Measurements from ENCODE around the gene EXT2. TPM values are rescaled to one million over a fixed set of nuclear protein-coding genes. Genes with fewer than 3 reads are reported as not detected.

Gene EXT2
- total and polyA plus RNA-seq, 7 donors: 11.0 to 23.5 (median 21.4) TPM

DNA sequence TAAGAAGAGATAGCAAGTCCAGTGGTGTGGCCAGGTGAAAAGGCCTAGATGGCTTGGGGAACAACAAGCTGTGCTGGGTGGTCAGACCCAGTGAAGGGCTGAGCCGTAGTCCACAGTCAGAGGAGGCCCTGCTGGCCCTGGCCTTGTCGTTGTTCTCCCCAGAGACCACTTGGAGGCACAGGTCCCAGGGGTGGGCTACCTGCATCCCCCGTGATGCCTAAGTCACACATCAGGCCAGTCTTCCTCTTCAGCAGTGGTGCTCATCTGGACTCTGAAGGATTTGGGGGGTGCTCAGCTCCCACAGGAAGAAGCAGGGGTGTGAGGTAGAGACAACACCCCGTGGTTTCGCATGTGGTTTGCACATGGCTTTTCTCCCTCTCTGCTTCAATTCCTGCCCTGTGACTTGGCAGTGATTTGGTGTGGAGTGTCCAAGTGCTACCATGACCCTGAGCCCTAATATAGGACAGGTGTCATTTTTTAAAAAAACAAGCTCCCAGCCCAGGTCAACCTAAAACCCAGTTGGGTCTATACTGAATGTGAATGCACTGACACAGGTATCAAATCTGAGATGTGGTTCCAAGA lies 163.5 kb downstream of the EXT2 start:
- ATAC-seq: peak in 1 of 4 donors; percentile 16

DNA sequence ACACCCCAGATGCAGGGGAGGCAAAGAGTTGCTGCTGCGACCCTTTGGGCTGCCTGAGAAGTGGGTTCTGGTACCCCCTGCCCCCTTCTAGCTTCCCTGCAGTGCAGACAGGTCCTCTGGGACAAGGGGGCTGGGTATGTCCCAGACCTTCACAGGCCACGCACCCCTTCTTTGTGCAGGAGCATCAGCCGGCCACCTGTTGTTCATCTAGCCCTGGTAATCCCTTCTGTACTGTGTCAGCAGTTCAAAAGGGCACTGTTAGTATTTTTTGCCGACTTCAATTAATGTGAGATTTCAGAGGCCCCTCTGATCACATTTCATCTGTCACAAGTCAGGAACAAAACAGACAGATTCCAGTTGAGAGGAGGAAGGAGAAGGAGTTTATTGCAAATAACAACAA lies 164.6 kb downstream of the EXT2 start:
- Histone ChIP-seq H3K27ac (no peak overlapping the region), H3K36me3 (ENCODE audit: insufficient read depth in 1 of 2, low read depth in 1 of 2) (no peaks in the 10 kb centered on the region), H3K9me3 (no peaks in the 10 kb centered on the region), H3K27me3 (ENCODE audit: insufficient read depth in 3 of 3, low read length in 2 of 3) (no peaks in the 10 kb centered on the region), H3K4me3 (no peak overlapping the region), H3K4me1 (peaks cover 12% of the 10 kb centered on the region)
- WGBS, 3 donors: 21 to 40% (median 27%) methylated on average over 4 of the region's 4 CpGs
- peak in 2 of 4 donors; percentile 48 to 53 for ATAC-seq
- TF ChIP-seq, protein P1, sequence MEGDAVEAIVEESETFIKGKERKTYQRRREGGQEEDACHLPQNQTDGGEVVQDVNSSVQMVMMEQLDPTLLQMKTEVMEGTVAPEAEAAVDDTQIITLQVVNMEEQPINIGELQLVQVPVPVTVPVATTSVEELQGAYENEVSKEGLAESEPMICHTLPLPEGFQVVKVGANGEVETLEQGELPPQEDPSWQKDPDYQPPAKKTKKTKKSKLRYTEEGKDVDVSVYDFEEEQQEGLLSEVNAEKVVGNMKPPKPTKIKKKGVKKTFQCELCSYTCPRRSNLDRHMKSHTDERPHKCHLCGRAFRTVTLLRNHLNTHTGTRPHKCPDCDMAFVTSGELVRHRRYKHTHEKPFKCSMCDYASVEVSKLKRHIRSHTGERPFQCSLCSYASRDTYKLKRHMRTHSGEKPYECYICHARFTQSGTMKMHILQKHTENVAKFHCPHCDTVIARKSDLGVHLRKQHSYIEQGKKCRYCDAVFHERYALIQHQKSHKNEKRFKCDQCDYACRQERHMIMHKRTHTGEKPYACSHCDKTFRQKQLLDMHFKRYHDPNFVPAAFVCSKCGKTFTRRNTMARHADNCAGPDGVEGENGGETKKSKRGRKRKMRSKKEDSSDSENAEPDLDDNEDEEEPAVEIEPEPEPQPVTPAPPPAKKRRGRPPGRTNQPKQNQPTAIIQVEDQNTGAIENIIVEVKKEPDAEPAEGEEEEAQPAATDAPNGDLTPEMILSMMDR (IDR thresholded peaks at IDR 0.05): no peak
- DNase-seq: no peak
- intact Hi-C loops (cut with DNase I): loop anchor here in 1 of 2 donors (10.0 kb wide), 1 partner anchor 55 kb away; no protein-coding TSS in a partner anchor

More for the DNA sequence above, 163.5 kb downstream of the EXT2 start:
- intact Hi-C loops (cut with DNase I): no loop called here
- TF ChIP-seq, protein P1 (IDR thresholded peaks at IDR 0.05): no peak
- no peaks in the 10 kb centered on the region for H3K36me3 ChIP-seq (ENCODE audit: insufficient read depth in 1 of 2, low read depth in 1 of 2)
- WGBS, 3 donors: 74 to 84% (median 79%) methylated on average over 5 of the region's 5 CpGs
- H3K4me1 ChIP-seq: peaks cover 12% of the 10 kb centered on the region
- no peak overlapping the region for H3K27ac ChIP-seq
- H3K27me3 ChIP-seq (ENCODE audit: insufficient read depth in 3 of 3, low read length in 2 of 3): no peaks in the 10 kb centered on the region
- no peaks in the 10 kb centered on the region for H3K9me3 ChIP-seq
- H3K4me3 ChIP-seq: no peak overlapping the region
- DNase-seq: no peak

DNA sequence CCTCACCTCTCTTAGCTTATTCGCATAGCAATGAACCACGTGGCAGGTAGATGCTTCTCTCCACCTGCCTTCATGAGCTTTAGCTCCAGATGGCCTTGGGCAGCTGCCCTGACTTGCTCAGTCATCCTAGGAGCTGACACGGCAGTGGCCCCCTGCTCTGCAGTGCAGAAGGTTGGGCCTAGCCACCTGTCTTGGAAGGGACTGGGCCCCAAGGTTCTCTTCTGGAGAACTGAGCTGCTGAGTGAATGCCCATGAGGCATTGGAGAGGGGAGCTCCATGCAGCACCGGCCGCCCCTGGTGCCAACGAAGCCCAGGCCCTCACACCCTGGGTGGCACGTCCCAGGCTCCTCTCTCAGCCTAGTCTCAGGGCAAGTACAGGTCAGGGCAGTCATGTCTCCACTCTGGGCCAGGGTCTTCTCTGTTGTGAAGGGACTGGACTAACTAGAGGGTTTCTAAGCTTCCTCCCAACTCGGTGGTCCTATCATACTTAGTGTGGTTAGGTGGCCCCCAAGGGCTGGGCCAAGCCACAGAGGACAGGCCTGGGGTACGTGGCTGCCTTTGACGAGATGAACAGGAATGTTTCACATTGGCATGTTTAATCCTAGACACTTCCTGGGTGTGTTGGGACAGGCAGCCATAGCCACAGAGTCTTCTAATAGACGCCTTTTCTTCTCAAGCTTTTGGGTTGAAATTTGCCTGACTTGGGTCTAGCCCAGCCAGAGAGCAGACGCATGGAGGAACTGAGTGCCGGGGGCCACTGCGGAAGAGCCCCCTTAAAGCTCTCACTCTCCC lies 166.5 kb downstream of the EXT2 start:
- Histone ChIP-seq H3K9me3 (no peaks in the 10 kb centered on the region), H3K27ac (no peak overlapping the region), H3K4me3 (no peak overlapping the region), H3K4me1 (peaks cover 12% of the 10 kb centered on the region), H3K36me3 (ENCODE audit: insufficient read depth in 1 of 2, low read depth in 1 of 2) (no peaks in the 10 kb centered on the region), H3K27me3 (ENCODE audit: insufficient read depth in 3 of 3, low read length in 2 of 3) (no peaks in the 10 kb centered on the region)
- TF ChIP-seq, protein P1 (IDR thresholded peaks at IDR 0.05): no peak
- DNase-seq (no peak), ATAC-seq (peak in 1 of 4 donors; percentile 23)
- WGBS, 3 donors: 93 to 94% (median 94%) methylated on average over 14 of the region's 14 CpGs
- intact Hi-C loops (cut with DNase I): loop anchor here in 1 of 2 donors (10.0 kb wide), 1 partner anchor 57 kb away; no protein-coding TSS in a partner anchor

DNA sequence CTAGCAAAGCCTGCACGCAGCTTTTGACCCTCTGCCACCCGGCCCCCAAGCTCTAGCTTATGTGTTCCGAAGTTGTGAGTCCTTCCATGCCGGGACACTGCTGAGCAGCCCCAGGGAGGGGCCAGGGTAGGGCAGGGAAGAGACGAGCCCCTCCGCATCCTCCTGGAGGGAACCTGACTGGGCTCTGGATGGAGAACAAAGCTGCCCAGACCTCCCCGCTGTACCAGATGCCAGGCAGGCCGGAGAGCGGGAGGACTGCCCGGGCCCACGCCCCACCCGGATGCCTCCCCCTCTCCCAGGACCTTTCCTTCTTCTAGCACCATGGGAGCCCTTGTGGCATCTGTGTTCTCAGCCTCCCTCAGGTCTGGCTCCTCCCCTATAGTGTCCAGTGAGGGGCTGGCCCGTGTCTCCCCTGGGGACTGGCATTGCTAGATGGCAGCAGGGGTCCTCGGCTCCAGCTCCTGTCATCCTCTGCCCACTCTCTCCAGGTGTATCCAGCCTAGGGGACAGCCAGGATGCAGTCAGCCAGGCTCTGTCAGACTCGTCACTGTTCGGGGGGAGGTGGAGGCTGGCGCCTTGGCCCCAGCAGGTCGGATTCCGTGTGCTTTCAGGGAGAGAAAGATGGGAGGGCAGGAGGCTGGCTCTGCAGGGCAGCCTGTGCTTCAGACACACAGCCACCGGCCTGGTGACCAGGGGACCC lies 168.4 kb downstream of the EXT2 start:
- no peak overlapping the region for H3K4me3 ChIP-seq
- no peaks in the 10 kb centered on the region for H3K9me3 ChIP-seq
- WGBS, 3 donors: 87 to 92% (median 90%) methylated on average over 20 of the region's 20 CpGs
- no peak overlapping the region for H3K27ac ChIP-seq
- peaks cover 12% of the 10 kb centered on the region for H3K4me1 ChIP-seq
- no peaks in the 10 kb centered on the region for H3K36me3 ChIP-seq (ENCODE audit: insufficient read depth in 1 of 2, low read depth in 1 of 2)
- no peaks in the 10 kb centered on the region for H3K27me3 ChIP-seq (ENCODE audit: insufficient read depth in 3 of 3, low read length in 2 of 3)
- ATAC-seq: no peak
- TF ChIP-seq, protein P1 (IDR thresholded peaks at IDR 0.05): no peak
- intact Hi-C loops (cut with DNase I): loop anchor here in 1 of 2 donors (10.0 kb wide), 1 partner anchor 59 kb away; no protein-coding TSS in a partner anchor
- DNase-seq: no peak

All from psoas muscle (tissue), 8 donors.